HepG2 (cell line): ENCODE results near the gene CYP4F8. TPM values are rescaled to one million over a fixed set of nuclear protein-coding genes. Genes with fewer than 3 reads are reported as not detected.

ENCODE experiments used
- ARID3A ChIP-seq: IDR thresholded peaks from 2 replicates; pipeline ENCODE4 v1.6.1; 2012; ENCODE audit warnings: low read depth, low read length, improper control_type of control experiment
- HBP1 ChIP-seq: IDR thresholded peaks from 2 replicates; pipeline ENCODE4 v1.6.1; 2016; ENCODE audit warnings: low read depth, control low read depth
- HNRNPLL ChIP-seq: fragments of 200-400 bp; formaldehyde crosslinking; IDR thresholded peaks from 2 replicates; pipeline ENCODE4 v1.6.1; 2017; ENCODE audit warnings: mild to moderate bottlenecking, low read depth, low read length; ENCODE audit not compliant: poor library complexity, severe bottlenecking
- MAFF ChIP-seq: IDR thresholded peaks from 2 replicates; pipeline ENCODE4 v1.6.1; 2011; ENCODE audit warnings: low read depth, low read length, improper control_type of control experiment
- MXI1 ChIP-seq: IDR thresholded peaks from 3 replicates; pipeline ENCODE4 v1.6.1; 2012; ENCODE audit warnings: low read depth, low read length, inconsistent platforms, borderline replicate concordance
- PAF1 ChIP-seq: IDR thresholded peaks from 2 replicates; pipeline ENCODE4 v1.6.1; 2016; ENCODE audit warnings: missing genetic modification reagents, missing compliant biosample characterization
- PHB2 ChIP-seq: fragments of 450-650 bp; IDR thresholded peaks from 2 replicates; pipeline ENCODE4 v1.6.1; 2018; ENCODE audit not compliant: partially characterized antibody
- RCOR2 ChIP-seq: IDR thresholded peaks from 2 replicates; pipeline ENCODE4 v1.6.1; 2016; ENCODE audit warnings: missing biosample characterization, missing genetic modification reagents
- SKIL ChIP-seq: sonication (generic); formaldehyde crosslinking; IDR thresholded peaks from 2 replicates; pipeline ENCODE4 v1.8.0; 2022; ENCODE audit warnings: missing genetic modification reagents, mild to moderate bottlenecking, moderate library complexity, borderline replicate concordance
- ZFP91 ChIP-seq: sonication (generic); formaldehyde crosslinking; IDR thresholded peaks from 2 replicates; pipeline ENCODE4 v1.9.0; 2022; ENCODE audit warnings: missing genetic modification reagents, mild to moderate bottlenecking, borderline replicate concordance
- ZFX ChIP-seq: sonication (generic); formaldehyde crosslinking; IDR thresholded peaks from 2 replicates; pipeline ENCODE4 v1.4.0; 2020; ENCODE audit warnings: mild to moderate bottlenecking, low read depth, missing genetic modification reagents, moderate library complexity
- ZNF275 ChIP-seq: sonication (generic); formaldehyde crosslinking; IDR thresholded peaks from 2 replicates; pipeline ENCODE4 v1.8.0; 2022; ENCODE audit warnings: missing genetic modification reagents, mild to moderate bottlenecking, inconsistent platforms, borderline replicate concordance
- ZNF350 ChIP-seq: sonication (generic); formaldehyde crosslinking; IDR thresholded peaks from 2 replicates; pipeline ENCODE4 v1.4.0; 2020; ENCODE audit warnings: mild to moderate bottlenecking, low read depth, missing genetic modification reagents, borderline replicate concordance
- ZNF530 ChIP-seq: sonication (generic); formaldehyde crosslinking; IDR thresholded peaks from 2 replicates; pipeline ENCODE4 v1.5.0; 2020; ENCODE audit warnings: low read depth, mild to moderate bottlenecking, missing genetic modification reagents
- ZNF670 ChIP-seq: sonication (generic); formaldehyde crosslinking; IDR thresholded peaks from 2 replicates; pipeline ENCODE4 v1.8.0; 2022; ENCODE audit warnings: mild to moderate bottlenecking, missing genetic modification reagents, borderline replicate concordance
- ZNF781 ChIP-seq: sonication (generic); formaldehyde crosslinking; IDR thresholded peaks from 2 replicates; pipeline ENCODE4 v1.5.1; 2020; ENCODE audit warnings: borderline replicate concordance, mild to moderate bottlenecking, missing genetic modification reagents; ENCODE audit errors: not compliant biosample characterization
- ZNF782 ChIP-seq: sonication (generic); formaldehyde crosslinking; IDR thresholded peaks from 2 replicates; pipeline ENCODE4 v1.4.0; 2020; ENCODE audit warnings: missing genetic modification reagents, mild to moderate bottlenecking, borderline replicate concordance
- ZNF800 ChIP-seq: sonication (generic); formaldehyde crosslinking; IDR thresholded peaks from 2 replicates; pipeline ENCODE4 v1.4.0; 2020; ENCODE audit warnings: missing genetic modification reagents
- polyA plus RNA-seq, 8 experiments: library from polyadenylated mRNA; depleted of rRNA in 3 of 8; stranded (reverse) in 7 of 8; unstranded in 1 of 8; fragments of >200 nt; fragmentation: Illumina TruSeq in 4 of 8; extraction: Trizol in 4 of 8; gene quantifications; 2 replicates each; pipeline versions ENCODE4 v1.2.1 to v1.2.3, GENCODE V29; 2011 to 2016; ENCODE audit warnings: low read depth in 4 of 8, missing spikeins in 1 of 8, mixed read lengths in 1 of 8; ENCODE audit not compliant: insufficient read depth in 1 of 8
- total RNA-seq, 5 experiments: library from RNA; depleted of rRNA; stranded (reverse); fragments of >200 nt; fragmentation: Illumina TruSeq; extraction: Trizol; gene quantifications; 2 replicates each; pipeline ENCODE4 v1.2.3, GENCODE V29; 2016; ENCODE audit warnings: low read depth in 1 of 5

CYP4F8 gene
- total and polyA plus RNA-seq, 2 of the 13 experiments (the other 11 are each of a cell fraction or from before 2014, with no cell fraction given) = not detected

- peak; percentile 75; the same call in 1 of the 2 replicates for TF ChIP-seq ZFP91 (CRISPR knock-in tag)
- TF ChIP-seq MAFF = no peak
- TF ChIP-seq ZNF670 = no peak
- TF ChIP-seq PHB2 = no peak
- TF ChIP-seq PAF1 = no peak
- no peak for TF ChIP-seq ZNF781
- TF ChIP-seq ZNF530 (CRISPR knock-in tag) = no peak
- no peak for TF ChIP-seq ARID3A
- peak; percentile 38; the same call in 1 of the 2 replicates for TF ChIP-seq SKIL (CRISPR knock-in tag)
- no peak; the same call in 1 of the 2 replicates for TF ChIP-seq ZNF350 (CRISPR knock-in tag)
- peak; percentile 5 for TF ChIP-seq HNRNPLL
- peak; percentile 91 for TF ChIP-seq ZFX (CRISPR knock-in tag)
- TF ChIP-seq ZNF800 = no peak
- no peak; the same call in 1 of the 2 replicates for TF ChIP-seq ZNF275 (CRISPR knock-in tag)
- TF ChIP-seq HBP1 = no peak
- TF ChIP-seq MXI1 = peak; percentile 22; the same call in 1 of the 3 replicates
- no peak for TF ChIP-seq RCOR2 (CRISPR knock-in tag)
- TF ChIP-seq ZNF782 (CRISPR knock-in tag) = no peak
These were observed 26.0 kb downstream of the CYP4F8 start (continued) for GRCh38 chr19:15640904-15641597.
